Medulla oblongata (tissue), 1 donor: ENCODE measurements around the gene BAHCC1.
"Not testable (repeated sequence)": the region's sequence is repeated elsewhere in the genome, so short reads cannot be mapped to it uniquely, and the experiment has no call there.

Experiments
- DNase-seq: peaks from one replicate; pipeline ENCODE4 v3.0.0-alpha.2; 2015; ENCODE audit errors: extremely low spot score

The BAHCC1 gene

GRCh38 chr17:81413497-81414135 is 18.4 kb downstream of the BAHCC1 start:
- no peak for DNase-seq

DNA sequence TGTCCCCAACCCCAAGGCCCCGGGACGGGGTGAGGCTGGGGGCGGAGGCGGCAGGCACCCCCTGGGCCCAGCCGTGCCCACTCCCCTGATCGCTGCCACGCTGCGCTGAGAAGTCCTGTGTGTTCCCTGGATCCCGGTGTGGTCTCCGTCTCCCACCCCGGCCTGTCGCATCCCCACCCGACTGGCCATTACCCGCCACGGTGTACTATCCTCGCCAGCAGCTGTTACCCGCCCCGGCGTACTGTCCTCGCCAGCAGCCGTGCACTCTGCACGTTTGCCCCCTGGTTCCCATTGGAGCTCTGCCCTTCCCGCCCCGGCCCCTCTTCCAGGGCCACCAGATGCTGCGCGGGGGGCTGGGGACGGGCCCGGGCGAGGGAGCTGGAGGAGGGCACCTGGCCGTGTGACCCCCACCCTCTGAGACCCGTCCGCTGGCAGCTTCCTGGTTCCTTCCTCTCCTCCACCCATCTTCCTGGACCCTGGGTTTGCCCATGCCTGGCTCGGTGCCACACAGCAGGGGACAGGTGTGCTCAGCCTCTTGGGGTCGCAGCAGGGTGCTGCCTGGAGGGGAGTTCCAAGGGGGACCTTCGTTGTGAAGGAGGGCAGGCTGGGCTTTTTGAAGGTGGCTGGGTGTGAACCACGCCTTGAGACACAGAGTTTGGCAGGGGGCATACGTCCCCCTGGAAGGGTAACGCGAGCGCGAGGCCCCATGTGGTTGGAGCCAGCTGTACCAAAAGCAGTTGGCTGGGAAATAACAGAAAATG is 19.7 kb downstream of the BAHCC1 start:
- DNase-seq: no peak

DNA sequence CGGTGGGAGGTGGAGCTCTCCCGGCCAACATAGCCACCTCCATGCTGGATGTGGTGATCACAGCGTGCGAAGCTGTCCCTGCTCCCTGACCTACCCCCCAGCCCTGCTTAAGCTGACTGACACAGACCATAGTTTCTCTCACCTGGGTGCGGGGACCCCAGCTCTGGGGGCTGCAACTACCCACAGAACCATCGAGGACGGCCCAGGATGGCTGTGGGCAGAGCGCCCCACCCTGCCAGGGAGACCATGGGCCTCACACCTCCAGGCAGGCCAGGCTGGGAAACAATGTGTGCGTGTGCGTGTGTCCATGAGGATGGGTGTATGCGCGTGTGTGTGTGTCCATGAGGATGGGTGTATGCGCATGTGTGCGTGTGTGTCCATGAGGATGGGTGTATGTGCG is 20.4 kb downstream of the BAHCC1 start:
- DNase-seq: no peak

DNA sequence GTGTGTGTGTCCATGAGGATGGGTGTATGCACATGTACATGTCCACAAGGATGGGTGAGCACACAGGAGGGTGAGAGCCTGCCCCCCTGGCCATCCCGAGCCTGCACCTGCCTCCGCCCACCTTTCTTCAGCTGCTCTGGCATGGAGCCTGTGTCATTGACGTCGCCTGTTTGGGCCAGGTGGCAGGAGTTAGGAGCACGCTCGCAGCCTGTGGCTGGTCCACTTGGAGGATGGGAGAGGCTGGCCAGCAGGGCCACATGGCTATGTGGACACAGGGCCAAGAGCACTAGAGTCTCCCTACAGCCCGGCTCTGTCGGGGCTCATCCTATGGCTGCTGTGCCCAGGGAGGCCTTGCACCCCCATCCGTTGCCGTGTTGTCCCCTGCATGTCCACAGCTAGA is 21.4 kb downstream of the BAHCC1 start:
- no peak for DNase-seq

DNA sequence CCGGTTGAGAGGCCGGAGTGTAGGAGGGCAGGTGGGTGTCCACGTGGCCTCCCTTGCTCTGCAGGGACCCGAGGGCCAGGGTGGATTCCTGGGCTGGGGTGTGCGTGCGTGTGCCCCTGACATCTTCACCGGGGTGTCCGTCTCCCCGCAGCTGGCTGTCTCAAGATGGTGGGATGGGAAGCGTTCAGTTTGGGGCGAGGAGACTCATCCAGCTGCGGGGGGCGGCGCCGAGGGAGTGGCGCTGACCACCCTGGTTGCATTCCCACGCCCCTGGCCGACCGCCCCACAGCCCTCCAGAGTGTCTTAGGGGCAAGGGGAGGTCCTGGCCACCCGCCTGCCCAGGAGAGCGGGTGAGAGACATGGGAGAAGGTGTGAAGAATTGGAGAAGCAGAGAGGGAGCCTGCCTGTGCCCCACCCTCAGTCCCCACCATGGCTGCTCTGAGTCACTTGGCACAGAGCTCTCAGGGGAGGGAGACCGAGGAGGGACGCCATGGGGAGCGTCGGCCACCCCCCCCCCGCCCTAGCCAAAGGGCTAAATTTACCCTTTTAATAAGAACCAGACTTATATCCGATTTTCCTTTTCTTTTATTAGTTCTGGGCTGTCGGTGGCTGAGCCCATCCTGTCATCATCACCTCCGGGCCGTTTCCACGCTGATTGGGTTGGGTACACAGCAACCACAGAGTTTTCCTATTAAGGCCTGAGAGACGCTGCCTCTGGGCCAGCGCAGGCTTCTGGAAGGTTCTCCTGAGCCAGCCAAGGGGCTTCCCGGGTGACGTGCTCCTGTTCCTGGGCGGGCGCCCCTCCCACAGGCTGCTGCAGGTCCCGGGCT is 22.0 kb downstream of the BAHCC1 start:
- DNase-seq: no peak

- no peak for DNase-seq
These were observed 22.8 kb downstream of the BAHCC1 start for GRCh38 chr17:81417879-81418709.

DNA sequence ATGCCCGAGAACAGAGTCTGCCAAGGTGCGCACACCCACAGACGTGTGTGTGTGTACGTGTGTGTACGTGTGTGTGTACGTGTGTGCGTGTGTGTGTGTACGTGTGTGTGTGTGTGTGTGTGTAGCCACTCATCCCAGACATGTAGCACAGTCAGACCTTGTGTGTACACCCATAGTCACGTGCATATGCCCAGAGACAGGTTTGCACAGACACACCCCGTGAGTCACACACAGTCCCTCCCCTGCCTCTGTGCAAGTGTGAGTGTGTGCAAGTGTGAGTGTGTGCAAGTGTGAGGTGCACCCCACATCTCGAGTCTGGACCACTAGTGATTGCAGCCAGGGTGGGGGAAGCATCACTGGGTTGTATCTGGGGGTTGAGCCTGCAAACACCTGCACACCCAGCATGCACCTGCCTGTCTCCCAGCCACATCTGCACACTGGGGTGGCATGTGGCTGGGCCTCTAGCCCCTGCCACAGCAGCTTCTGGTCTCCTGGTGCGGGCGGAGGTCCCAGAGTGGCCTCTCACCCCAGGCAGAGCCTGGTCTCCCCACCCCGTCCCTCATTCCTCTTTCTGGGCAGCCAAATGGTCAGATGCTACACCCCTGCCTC is 23.6 kb downstream of the BAHCC1 start:
- DNase-seq: no peak

GRCh38 chr17:81419319-81419885 is 24.1 kb downstream of the BAHCC1 start:
- DNase-seq: no peak

DNA sequence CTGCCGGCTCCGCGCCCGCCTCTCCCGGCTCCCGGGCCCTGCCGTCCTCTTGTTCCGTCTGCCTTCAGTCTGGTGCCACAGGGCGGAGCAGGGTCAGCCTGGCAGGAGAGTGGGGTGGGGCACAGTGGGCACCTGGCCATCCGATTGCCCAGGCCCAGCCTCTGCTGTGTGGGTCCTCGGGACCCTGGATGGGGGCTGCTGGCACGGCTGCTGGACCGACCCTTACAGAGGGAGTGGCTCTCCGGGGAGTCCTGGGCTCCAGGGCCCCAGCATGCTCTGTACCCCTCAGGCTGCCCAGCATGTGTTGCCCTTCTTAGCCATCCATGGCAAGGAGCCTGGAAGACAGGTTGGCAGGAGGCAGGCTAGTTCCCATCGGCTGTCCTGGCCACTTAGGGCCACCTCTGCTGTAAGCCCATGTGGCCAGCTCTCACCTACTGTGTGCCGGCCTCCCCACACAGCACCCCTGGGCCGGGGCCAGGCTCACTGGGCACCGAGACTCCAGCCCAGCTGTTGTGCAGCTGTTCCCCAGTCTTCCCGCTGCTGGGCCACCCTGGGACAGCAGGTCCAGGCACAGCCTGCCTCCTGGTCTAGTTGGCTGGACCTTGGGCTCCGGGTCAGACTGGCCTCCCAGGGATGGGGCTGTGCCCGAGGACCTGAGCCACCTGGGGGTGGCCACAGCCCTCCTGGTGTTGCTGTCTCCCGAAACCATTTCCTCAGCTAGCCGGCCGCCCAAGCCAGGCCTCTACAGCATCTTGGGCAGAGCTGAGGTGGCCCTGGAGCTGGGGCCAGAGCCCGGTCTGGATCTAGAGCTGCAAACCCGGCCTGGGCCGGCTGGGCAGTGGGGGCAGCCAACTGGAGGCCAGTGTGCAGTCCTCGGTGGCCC is 24.9 kb downstream of the BAHCC1 start:
- DNase-seq: no peak

DNA sequence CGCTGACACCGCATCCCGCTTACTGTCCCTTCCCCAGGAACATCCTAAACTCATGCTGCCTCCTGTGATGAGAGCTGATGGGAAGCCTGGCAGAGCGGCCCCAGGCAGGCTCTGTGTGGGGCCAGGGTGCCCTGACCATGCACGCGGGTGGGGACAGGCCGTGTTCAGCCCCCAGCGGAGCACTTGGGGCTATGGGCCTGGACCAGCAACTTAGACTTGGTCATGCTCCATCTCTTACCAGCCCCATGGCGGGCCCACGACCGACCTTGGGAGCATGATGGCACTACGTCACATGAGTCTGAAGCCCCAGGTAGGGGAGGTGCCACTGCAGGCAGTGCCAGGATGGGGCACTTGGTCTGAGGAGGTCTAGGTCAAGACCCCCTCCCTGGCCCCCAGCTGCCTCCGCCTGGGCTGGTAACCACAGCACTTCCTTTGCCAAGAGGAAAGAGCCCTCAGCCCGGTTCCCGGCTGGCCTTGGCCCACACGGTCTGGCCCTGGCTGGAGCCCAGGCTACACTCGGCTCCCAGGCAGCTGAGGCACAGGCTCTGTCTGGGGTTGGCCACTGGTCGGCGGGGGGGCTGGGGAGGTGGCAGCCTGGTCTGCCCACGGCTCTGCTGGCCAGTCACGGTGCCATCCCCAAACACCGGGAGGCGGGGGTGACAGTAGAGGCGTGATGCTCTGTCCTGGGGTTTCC is 25.7 kb downstream of the BAHCC1 start:
- peak; percentile 91 for DNase-seq

GRCh38 chr17:81422776-81423697 is 27.8 kb downstream of the BAHCC1 start:
- DNase-seq: peak; percentile 54

- no peak for DNase-seq
These were observed 28.4 kb downstream of the BAHCC1 start for GRCh38 chr17:81423698-81424071.

DNA sequence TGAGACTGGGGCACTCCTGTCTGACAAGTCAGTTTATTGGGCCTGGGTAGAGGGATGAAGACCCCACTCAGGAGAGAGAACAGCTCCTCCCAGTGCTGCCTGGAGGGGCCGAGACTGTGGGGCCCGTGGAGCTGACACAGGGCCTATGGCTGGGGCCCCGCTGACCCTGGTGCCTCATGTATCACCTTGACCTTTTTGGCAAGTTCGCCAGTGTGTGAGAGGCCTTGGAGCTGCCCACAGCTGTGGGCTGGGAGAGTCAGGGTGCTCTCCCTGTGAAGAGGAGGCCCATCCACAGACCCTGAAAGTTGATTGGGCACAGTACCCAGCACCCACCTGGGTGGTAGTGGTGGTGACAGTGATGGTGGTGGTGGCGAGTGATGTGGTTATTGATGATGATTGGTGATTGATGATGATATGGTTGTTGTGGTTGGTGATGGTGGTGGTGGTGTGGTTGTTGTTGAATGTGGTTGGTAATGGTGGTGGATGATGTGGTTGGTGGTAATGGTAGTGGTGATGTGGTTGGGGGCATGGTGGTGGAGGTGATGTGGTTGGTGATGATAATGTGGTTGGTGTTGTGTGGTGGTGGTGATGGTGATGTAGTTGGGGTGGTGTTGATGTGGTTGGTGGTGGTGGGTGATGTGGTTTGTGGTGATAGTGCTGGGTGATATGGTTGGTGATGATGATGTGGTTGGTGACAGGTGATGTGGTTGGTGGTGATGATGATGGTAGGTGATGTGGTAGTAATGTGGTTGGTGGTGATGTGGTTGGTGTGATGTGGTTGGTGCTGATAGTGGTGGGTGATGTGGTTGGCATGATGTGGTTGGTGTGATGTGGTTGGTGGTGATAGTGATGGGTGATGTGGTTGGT is 29.1 kb downstream of the BAHCC1 start:
- no peak for DNase-seq

DNA sequence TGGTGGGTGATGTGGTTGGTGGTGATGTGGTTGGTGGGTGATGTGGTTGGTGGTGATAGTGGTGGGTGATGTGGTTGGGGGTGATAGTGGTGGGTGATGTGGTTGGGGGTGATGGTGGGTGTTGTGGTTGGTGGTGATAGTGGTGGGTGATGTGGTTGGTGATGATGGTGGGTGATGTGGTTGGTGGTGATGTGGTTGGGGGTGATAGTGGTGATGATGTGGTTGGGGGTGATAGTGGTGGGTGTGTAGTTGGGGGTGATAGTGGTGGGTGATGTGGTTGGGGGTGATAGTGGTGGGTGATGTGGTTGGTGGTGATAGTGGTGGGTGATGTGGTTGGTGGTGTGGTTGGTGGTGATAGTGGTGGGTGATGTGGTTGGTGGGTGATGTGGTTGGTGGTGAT is 29.8 kb downstream of the BAHCC1 start:
- not testable (repeated sequence) for DNase-seq

DNA sequence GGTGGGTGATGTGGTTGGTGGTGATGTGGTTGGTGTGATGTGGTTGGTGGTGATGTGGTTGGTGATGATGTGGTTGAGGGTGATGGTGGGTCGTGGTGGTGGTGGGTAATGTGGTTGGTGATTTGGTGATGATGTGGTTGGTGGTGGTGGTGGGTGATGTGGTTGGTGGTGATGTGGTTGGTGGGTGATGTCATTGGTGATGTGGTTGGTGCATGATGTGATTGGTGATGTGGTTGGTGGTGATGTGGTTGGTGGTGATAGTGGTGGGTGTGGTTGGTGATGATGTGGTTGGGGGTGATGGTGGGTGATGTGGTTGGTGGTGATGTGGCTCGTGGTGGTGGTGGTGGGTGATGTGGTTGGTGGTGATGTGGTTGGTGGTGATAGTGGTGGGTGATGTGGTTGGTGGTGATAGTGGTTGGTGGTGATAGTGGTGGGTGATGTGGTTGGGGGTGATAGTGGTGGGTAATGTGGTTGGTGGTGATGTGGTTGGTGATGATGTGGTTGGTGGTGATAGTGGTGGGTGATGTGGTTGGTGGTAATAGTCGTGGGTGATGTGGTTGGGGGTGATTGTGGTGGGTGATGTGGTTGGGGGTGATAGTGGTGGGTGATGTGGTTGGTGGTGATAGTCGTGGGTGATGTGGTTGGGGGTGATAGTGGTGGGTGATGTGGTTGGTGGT is 30.6 kb downstream of the BAHCC1 start:
- not testable (repeated sequence) for DNase-seq

DNA sequence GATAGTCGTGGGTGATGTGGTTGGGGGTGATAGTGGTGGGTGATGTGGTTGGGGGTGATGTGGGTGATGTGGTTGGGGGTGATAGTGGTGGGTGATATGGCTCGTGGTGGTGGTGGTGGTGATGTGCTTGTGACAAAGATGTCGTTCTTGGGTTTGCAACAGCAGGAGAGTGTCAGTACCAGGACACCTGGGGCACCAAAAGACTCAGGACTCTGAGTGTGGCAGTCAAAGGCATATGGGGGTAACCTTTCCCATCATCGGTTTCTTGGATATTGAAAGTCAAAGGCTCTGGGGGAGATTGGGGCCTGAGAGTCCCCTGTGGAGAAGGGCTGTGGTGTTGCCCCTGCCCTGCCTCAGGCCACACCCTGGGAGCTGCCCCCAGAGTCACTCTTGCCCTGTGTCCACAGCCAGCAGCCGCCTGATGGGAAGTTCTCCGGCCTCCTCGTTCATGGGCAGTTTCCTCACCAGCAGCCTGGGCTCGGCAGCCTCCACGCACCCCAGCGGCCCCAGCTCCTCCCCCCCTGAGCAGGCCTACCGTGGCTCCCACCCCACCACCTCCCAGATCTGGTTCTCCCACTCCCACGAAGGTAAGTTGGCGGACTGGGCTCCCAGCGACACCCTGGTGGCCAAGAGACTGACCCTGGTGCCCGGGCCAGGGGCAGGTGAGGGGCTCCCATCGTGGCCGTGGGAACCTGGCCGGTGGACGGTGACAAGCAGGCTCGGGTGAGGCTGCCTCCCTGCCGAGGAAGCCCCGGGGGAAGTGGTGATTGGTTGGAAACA is 31.3 kb downstream of the BAHCC1 start:
- no peak for DNase-seq
